GM12892 (cell line): ENCODE results near the gene COTL1.
"Not testable (repeated sequence)": the region's sequence is repeated elsewhere in the genome, so short reads cannot be mapped to it uniquely, and the experiment has no call there.

ENCODE experiments used
- POLR2A ChIP-seq: IDR thresholded peaks from 2 replicates; pipeline ENCODE4 v1.6.1; 2011; ENCODE audit warnings: low read depth, low read length, control low read depth
- POLR2AphosphoS5 ChIP-seq: IDR thresholded peaks from 2 replicates; pipeline ENCODE4 v1.6.1; 2011; ENCODE audit warnings: low read depth, low read length, control low read depth

DNA sequence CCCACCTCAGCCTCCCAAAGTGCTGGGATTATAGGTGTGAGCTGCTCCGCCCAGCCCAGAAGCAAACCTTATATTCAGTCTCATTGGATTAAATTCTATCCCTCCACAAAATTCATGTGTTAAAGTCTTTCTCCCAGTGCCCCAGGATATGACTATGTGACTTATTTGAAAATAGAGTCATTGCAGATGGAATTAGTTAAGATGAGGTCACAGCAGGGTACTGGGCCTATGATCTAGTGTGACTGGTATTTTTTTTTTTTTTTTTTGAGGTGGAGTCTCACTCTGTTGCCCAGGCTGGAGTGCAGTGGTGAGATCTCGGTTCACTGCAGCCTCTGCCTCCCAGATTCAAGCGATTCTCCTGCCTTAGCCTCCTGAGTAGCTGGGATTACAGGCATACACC is 99.7 kb downstream of the COTL1 start:
- TF ChIP-seq POLR2A, POLR2AphosphoS5: not testable (repeated sequence)
